HEK293 (cell line): ENCODE measurements around the gene SPECC1L.
A peak's percentile ranks its signal among the peaks of the same experiment; 100 is the strongest.

Source experiments
- EGR2 ChIP-seq: fragments of 450-650 bp; formaldehyde crosslinking; IDR thresholded peaks from 2 replicates; pipeline ENCODE4 v1.5.1; 2016; ENCODE audit warnings: low read depth, missing biosample characterization, missing genetic modification characterization
- REPIN1 ChIP-seq: fragments of 450-650 bp; formaldehyde crosslinking; IDR thresholded peaks from 2 replicates; pipeline ENCODE4 v1.5.1; 2017; ENCODE audit warnings: missing biosample characterization, missing genetic modification characterization, low read depth
- SALL2 ChIP-seq: fragments of 450-650 bp; formaldehyde crosslinking; IDR thresholded peaks from 2 replicates; pipeline ENCODE4 v1.5.0; 2017; ENCODE audit warnings: missing biosample characterization, mild to moderate bottlenecking, missing genetic modification characterization, borderline replicate concordance
- SP2 ChIP-seq: fragments of 450-650 bp; formaldehyde crosslinking; IDR thresholded peaks from 2 replicates; pipeline ENCODE4 v1.5.1; 2016; ENCODE audit warnings: missing biosample characterization, missing genetic modification characterization
- SP3 ChIP-seq: fragments of 450-650 bp; formaldehyde crosslinking; IDR thresholded peaks from 2 replicates; pipeline ENCODE4 v1.5.1; 2016; ENCODE audit warnings: missing biosample characterization, missing genetic modification characterization
- ZBTB21 ChIP-seq: fragments of 450-650 bp; formaldehyde crosslinking; IDR thresholded peaks from 2 replicates; pipeline ENCODE4 v1.5.1; 2017; ENCODE audit warnings: missing biosample characterization, missing genetic modification characterization
- ZNF10 ChIP-seq: fragments of 450-650 bp; formaldehyde crosslinking; IDR thresholded peaks from 2 replicates; pipeline ENCODE4 v1.5.1; 2017; ENCODE audit warnings: missing biosample characterization, missing genetic modification characterization
- ZNF114 ChIP-seq: fragments of 450-650 bp; formaldehyde crosslinking; IDR thresholded peaks from 2 replicates; pipeline ENCODE4 v1.5.0; 2017; ENCODE audit warnings: missing biosample characterization, missing genetic modification characterization
- ZNF146 ChIP-seq: fragments of 450-650 bp; formaldehyde crosslinking; IDR thresholded peaks from 2 replicates; pipeline ENCODE4 v1.5.1; 2016; ENCODE audit warnings: missing biosample characterization, missing genetic modification characterization
- ZNF169 ChIP-seq: fragments of 450-650 bp; formaldehyde crosslinking; IDR thresholded peaks from 2 replicates; pipeline ENCODE4 v1.5.1; 2016; ENCODE audit warnings: missing biosample characterization, missing genetic modification characterization
- ZNF324 ChIP-seq: fragments of 450-650 bp; formaldehyde crosslinking; IDR thresholded peaks from 2 replicates; pipeline ENCODE4 v1.5.1; 2016; ENCODE audit warnings: missing biosample characterization, missing genetic modification characterization
- ZNF394 ChIP-seq: fragments of 450-650 bp; formaldehyde crosslinking; IDR thresholded peaks from 2 replicates; pipeline ENCODE4 v1.5.1; 2016; ENCODE audit warnings: missing biosample characterization, missing genetic modification characterization, mild to moderate bottlenecking, moderate library complexity, borderline replicate concordance
- ZNF473 ChIP-seq: fragments of 450-650 bp; formaldehyde crosslinking; IDR thresholded peaks from 2 replicates; pipeline ENCODE4 v1.5.1; 2017; ENCODE audit warnings: missing biosample characterization, missing genetic modification characterization
- ZNF48 ChIP-seq: fragments of 450-650 bp; formaldehyde crosslinking; IDR thresholded peaks from 2 replicates; pipeline ENCODE4 v1.5.1; 2016; ENCODE audit warnings: missing biosample characterization, missing genetic modification characterization
- ZNF510 ChIP-seq: fragments of 450-650 bp; formaldehyde crosslinking; IDR thresholded peaks from 2 replicates; pipeline ENCODE4 v1.5.1; 2018; ENCODE audit warnings: mild to moderate bottlenecking, missing genetic modification characterization, missing biosample characterization; ENCODE audit not compliant: insufficient replicate concordance
- ZNF514 ChIP-seq: fragments of 450-650 bp; formaldehyde crosslinking; IDR thresholded peaks from 2 replicates; pipeline ENCODE4 v1.5.1; 2016; ENCODE audit warnings: missing biosample characterization, missing genetic modification characterization
- ZNF529 ChIP-seq: fragments of 450-650 bp; formaldehyde crosslinking; IDR thresholded peaks from 2 replicates; pipeline ENCODE4 v1.5.1; 2017; ENCODE audit warnings: missing genetic modification characterization, missing biosample characterization; ENCODE audit not compliant: insufficient replicate concordance
- ZNF548 ChIP-seq: fragments of 450-650 bp; formaldehyde crosslinking; IDR thresholded peaks from 2 replicates; pipeline ENCODE4 v1.5.1; 2016; ENCODE audit warnings: missing biosample characterization, missing genetic modification characterization
- ZNF596 ChIP-seq: fragments of 450-650 bp; IDR thresholded peaks from 2 replicates; pipeline ENCODE4 v1.5.0; 2018; ENCODE audit warnings: missing biosample characterization, mild to moderate bottlenecking, missing genetic modification characterization, moderate library complexity
- ZNF670 ChIP-seq: fragments of 450-650 bp; formaldehyde crosslinking; IDR thresholded peaks from 2 replicates; pipeline ENCODE4 v1.5.1; 2016; ENCODE audit warnings: missing biosample characterization, missing genetic modification characterization, low read depth
- ZNF747 ChIP-seq: fragments of 450-650 bp; formaldehyde crosslinking; IDR thresholded peaks from 2 replicates; pipeline ENCODE4 v1.5.1; 2016; ENCODE audit warnings: missing biosample characterization, missing genetic modification characterization
- ZSCAN16 ChIP-seq: fragments of 450-650 bp; formaldehyde crosslinking; IDR thresholded peaks from 2 replicates; pipeline ENCODE4 v1.5.1; 2016; ENCODE audit warnings: missing biosample characterization, missing genetic modification characterization
- ZSCAN30 ChIP-seq: fragments of 450-650 bp; IDR thresholded peaks from 2 replicates; pipeline ENCODE4 v1.5.1; 2018; ENCODE audit warnings: missing biosample characterization, mild to moderate bottlenecking, missing genetic modification characterization, moderate library complexity
- TF ChIP-seq, protein P1 (sequence below): fragments of 450-650 bp; formaldehyde crosslinking; conservative IDR thresholded peaks from 2 replicates; pipeline ENCODE4 v1.5.1; 2016; ENCODE audit warnings: low read depth, missing biosample characterization, missing genetic modification characterization
- TF ChIP-seq, protein P2 (sequence below): fragments of 450-650 bp; formaldehyde crosslinking; IDR thresholded peaks from 2 replicates; pipeline ENCODE4 v1.5.1; 2016; ENCODE audit warnings: missing biosample characterization, missing genetic modification characterization
- TF ChIP-seq, protein P3 (sequence below): IDR thresholded peaks from 2 replicates; pipeline ENCODE4 v1.6.1; 2011; ENCODE audit warnings: mild to moderate bottlenecking, low read depth, low read length, borderline replicate concordance
- TF ChIP-seq, protein P4 (sequence below): fragments of 450-650 bp; formaldehyde crosslinking; IDR thresholded peaks from 2 replicates; pipeline ENCODE4 v1.5.1; 2016; ENCODE audit warnings: missing biosample characterization, missing genetic modification characterization, borderline replicate concordance
- TF ChIP-seq, protein P5 (sequence below): sonication (generic); formaldehyde crosslinking; IDR thresholded peaks from 2 replicates; pipeline ENCODE4 v1.8.1; 2022; ENCODE audit warnings: mild to moderate bottlenecking, moderate library complexity, missing genetic modification reagents
- TF ChIP-seq, protein P6 (sequence below): fragments of 450-650 bp; formaldehyde crosslinking; IDR thresholded peaks from 2 replicates; pipeline ENCODE4 v1.5.1; 2016; ENCODE audit warnings: missing biosample characterization, missing genetic modification characterization

SPECC1L gene

DNA sequence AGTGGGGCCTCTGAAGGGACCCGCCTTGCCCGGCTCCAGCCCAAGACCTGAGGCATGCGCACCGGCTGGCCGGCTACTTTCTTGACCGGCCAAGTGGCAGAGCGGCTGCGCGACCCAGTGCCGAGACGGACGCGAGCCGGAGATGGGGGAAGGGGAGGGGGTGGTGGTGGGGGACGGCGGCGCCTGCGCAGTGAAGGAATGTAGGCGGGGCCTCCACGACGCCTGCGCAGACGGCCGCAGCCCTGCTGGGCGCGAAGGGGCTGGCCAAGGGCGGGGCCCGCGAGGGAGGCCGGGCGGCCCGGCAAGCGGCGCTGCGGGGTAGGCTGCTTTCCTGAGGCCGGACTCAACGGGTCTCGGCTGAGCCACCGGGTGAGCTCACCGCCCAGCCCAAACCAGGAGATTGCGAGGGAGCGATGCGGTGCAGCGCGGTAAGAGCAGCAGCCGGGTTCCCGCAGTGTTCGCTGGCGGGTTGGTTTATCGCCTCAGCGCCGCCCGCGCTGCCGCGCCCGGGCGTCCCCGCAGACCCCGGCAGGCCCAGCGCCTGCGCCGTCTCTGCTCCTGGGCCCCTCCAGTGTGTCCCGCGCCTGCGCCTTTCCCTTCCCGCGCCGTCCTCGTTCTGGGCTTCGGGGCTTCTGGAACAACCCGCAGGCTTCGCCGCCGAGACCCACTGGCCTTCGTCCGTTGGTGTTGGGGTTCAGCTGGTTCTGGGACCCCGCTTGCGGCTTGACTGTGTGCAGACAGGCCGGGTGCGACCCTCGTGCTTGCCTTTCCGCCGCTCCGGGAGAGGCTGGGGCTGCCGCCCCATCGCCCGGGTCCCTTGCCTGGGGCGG, at the start of gene SPECC1L (continued):
- TF ChIP-seq, protein P1, sequence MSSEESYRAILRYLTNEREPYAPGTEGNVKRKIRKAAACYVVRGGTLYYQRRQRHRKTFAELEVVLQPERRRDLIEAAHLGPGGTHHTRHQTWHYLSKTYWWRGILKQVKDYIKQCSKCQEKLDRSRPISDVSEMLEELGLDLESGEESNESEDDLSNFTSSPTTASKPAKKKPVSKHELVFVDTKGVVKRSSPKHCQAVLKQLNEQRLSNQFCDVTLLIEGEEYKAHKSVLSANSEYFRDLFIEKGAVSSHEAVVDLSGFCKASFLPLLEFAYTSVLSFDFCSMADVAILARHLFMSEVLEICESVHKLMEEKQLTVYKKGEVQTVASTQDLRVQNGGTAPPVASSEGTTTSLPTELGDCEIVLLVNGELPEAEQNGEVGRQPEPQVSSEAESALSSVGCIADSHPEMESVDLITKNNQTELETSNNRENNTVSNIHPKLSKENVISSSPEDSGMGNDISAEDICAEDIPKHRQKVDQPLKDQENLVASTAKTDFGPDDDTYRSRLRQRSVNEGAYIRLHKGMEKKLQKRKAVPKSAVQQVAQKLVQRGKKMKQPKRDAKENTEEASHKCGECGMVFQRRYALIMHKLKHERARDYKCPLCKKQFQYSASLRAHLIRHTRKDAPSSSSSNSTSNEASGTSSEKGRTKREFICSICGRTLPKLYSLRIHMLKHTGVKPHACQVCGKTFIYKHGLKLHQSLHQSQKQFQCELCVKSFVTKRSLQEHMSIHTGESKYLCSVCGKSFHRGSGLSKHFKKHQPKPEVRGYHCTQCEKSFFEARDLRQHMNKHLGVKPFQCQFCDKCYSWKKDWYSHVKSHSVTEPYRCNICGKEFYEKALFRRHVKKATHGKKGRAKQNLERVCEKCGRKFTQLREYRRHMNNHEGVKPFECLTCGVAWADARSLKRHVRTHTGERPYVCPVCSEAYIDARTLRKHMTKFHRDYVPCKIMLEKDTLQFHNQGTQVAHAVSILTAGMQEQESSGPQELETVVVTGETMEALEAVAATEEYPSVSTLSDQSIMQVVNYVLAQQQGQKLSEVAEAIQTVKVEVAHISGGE (tag by site-specific recombination), result no peak
- TF ChIP-seq, protein P2, sequence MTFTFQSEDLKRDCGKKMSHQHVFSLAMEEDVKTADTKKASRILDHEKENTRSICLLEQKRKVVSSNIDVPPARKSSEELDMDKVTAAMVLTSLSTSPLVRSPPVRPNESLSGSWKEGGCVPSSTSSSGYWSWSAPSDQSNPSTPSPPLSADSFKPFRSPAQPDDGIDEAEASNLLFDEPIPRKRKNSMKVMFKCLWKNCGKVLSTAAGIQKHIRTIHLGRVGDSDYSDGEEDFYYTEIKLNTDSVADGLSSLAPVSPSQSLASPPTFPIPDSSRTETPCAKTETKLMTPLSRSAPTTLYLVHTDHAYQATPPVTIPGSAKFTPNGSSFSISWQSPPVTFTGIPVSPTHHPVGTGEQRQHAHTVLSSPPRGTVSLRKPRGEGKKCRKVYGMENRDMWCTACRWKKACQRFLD, result no peak
- no peak for TF ChIP-seq ZNF169 (tag by site-specific recombination)
- TF ChIP-seq ZNF324, result no peak
- no peak for TF ChIP-seq EGR2 (tag by site-specific recombination)
- TF ChIP-seq ZNF146 (tag by site-specific recombination), result no peak
- TF ChIP-seq ZNF514 (tag by site-specific recombination), result no peak
- TF ChIP-seq ZNF48 (tag by site-specific recombination), result no peak
- no peak for TF ChIP-seq ZNF747 (tag by site-specific recombination)
- no peak for TF ChIP-seq SALL2 (tag by site-specific recombination)
- no peak for TF ChIP-seq ZBTB21 (tag by site-specific recombination)
- no peak for TF ChIP-seq ZSCAN16
- TF ChIP-seq, protein P3, sequence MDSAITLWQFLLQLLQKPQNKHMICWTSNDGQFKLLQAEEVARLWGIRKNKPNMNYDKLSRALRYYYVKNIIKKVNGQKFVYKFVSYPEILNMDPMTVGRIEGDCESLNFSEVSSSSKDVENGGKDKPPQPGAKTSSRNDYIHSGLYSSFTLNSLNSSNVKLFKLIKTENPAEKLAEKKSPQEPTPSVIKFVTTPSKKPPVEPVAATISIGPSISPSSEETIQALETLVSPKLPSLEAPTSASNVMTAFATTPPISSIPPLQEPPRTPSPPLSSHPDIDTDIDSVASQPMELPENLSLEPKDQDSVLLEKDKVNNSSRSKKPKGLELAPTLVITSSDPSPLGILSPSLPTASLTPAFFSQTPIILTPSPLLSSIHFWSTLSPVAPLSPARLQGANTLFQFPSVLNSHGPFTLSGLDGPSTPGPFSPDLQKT, result no peak
- TF ChIP-seq REPIN1 (tag by site-specific recombination), result no peak
- TF ChIP-seq ZNF473 (tag by site-specific recombination), result no peak
- no peak for TF ChIP-seq ZNF529
- TF ChIP-seq ZNF596 (tag by site-specific recombination), result 0 out of 2 replicates have a peak, but pooled peaks have one; percentile 28
- TF ChIP-seq, protein P4, sequence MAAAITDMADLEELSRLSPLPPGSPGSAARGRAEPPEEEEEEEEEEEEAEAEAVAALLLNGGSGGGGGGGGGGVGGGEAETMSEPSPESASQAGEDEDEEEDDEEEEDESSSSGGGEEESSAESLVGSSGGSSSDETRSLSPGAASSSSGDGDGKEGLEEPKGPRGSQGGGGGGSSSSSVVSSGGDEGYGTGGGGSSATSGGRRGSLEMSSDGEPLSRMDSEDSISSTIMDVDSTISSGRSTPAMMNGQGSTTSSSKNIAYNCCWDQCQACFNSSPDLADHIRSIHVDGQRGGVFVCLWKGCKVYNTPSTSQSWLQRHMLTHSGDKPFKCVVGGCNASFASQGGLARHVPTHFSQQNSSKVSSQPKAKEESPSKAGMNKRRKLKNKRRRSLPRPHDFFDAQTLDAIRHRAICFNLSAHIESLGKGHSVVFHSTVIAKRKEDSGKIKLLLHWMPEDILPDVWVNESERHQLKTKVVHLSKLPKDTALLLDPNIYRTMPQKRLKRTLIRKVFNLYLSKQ (tag by site-specific recombination), result no peak
- TF ChIP-seq, protein P5, sequence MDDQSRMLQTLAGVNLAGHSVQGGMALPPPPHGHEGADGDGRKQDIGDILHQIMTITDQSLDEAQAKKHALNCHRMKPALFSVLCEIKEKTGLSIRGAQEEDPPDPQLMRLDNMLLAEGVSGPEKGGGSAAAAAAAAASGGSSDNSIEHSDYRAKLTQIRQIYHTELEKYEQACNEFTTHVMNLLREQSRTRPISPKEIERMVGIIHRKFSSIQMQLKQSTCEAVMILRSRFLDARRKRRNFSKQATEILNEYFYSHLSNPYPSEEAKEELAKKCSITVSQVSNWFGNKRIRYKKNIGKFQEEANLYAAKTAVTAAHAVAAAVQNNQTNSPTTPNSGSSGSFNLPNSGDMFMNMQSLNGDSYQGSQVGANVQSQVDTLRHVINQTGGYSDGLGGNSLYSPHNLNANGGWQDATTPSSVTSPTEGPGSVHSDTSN (CRISPR knock-in tag), result peak; percentile 22; the same call in 1 of the 2 replicates
- TF ChIP-seq ZNF670 (tag by site-specific recombination), result no peak
- peak; percentile 85 for TF ChIP-seq ZSCAN30
- TF ChIP-seq, protein P6, sequence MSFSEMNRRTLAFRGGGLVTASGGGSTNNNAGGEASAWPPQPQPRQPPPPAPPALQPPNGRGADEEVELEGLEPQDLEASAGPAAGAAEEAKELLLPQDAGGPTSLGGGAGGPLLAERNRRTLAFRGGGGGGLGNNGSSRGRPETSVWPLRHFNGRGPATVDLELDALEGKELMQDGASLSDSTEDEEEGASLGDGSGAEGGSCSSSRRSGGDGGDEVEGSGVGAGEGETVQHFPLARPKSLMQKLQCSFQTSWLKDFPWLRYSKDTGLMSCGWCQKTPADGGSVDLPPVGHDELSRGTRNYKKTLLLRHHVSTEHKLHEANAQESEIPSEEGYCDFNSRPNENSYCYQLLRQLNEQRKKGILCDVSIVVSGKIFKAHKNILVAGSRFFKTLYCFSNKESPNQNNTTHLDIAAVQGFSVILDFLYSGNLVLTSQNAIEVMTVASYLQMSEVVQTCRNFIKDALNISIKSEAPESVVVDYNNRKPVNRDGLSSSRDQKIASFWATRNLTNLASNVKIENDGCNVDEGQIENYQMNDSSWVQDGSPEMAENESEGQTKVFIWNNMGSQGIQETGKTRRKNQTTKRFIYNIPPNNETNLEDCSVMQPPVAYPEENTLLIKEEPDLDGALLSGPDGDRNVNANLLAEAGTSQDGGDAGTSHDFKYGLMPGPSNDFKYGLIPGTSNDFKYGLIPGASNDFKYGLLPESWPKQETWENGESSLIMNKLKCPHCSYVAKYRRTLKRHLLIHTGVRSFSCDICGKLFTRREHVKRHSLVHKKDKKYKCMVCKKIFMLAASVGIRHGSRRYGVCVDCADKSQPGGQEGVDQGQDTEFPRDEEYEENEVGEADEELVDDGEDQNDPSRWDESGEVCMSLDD (tag by site-specific recombination), result peak; percentile 66; the same call in 1 of the 2 replicates
- no peak for TF ChIP-seq ZNF114
- peak; percentile 44; the same call in 1 of the 2 replicates for TF ChIP-seq SP3
- TF ChIP-seq ZNF510 (tag by site-specific recombination), result no peak
- TF ChIP-seq SP2 (tag by site-specific recombination), result peak; percentile 42; the same call in 1 of the 2 replicates
- no peak; the same call in 1 of the 2 replicates for TF ChIP-seq ZNF394
- TF ChIP-seq ZNF10, result no peak
- TF ChIP-seq ZNF548, result no peak
